Stimulated activated CD8-positive, alpha-beta memory T cell treated with anti-CD3 and anti-CD28 coated beads, Interleukin-4, amount 100 ng/mL, for 4 hours (primary cell): ENCODE results near the gene KCNMA1.
"Not testable (repeated sequence)": the region's sequence is repeated elsewhere in the genome, so short reads cannot be mapped to it uniquely, and the experiment has no call there.

Experiments
- DNase-seq, 2 donors: peaks; one replicate each; pipeline ENCODE4 v3.0.0-alpha.2; 2020; ENCODE audit warnings: low read depth in 2 of 2, low spot score in 1 of 2

The KCNMA1 gene

DNA sequence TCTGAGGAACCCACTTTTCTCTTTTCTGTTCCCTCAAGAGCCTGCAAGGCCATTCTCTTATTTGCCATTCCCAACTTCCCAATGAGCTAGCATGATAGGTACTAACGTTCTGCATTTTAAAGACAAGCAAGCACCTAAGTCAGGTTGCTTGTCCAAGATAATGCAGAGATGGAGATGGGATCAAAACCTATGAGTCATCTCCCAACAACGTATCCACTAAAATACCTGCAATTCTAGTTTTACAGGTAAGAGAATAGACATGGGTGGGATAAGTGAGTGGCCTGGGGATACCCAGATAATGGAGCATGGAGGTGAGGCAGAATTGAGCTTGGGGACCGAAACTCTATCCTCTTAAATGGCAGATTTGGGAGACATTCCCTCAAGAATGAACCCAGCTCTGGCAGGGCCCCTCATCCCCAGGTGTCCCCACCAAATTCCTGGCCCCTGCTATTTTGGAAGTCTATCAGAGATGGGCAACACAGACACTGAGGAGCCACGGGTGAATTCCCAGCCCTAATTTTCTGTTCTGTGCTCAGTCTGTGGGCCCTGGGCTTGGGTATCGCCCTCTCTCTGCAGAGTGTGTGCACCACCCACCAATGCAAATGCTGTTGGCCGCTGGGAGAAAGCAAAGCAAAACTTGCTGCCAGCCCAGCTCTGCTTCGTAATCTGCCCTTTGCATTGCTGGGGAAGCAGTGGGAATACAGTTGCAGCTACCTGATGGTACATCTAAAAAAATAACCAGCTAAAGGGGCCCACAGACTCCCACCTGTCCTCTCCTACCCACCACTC is 98.3 kb downstream of the KCNMA1 start:
- DNase-seq = no peak

DNA sequence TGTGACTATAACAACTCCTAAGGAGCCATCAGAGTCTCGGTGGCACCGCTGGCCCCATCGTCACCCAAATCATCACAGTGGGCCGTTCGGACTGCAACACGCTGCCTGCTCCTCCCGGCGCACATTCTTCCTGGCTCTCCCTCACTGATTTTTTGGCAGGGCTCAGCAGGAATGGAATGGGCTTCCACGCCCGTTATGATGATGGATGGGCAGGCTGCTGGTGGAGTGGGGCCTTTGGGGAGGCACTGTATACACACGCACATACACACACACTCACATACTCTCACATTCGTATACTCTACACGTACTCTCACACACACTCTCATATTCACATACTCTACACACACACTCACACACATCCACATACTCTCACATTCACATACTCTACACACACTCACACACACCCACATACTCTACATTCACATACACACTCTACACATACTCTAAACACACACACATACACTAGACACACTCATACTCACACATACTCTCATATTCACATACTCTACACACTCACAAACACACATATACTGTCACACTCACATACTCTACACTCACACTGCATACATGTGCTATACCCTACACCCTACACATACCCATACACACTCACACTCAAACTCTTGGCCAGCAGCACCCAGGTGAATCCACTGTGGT is 99.8 kb downstream of the KCNMA1 start:
- DNase-seq = no peak

DNA sequence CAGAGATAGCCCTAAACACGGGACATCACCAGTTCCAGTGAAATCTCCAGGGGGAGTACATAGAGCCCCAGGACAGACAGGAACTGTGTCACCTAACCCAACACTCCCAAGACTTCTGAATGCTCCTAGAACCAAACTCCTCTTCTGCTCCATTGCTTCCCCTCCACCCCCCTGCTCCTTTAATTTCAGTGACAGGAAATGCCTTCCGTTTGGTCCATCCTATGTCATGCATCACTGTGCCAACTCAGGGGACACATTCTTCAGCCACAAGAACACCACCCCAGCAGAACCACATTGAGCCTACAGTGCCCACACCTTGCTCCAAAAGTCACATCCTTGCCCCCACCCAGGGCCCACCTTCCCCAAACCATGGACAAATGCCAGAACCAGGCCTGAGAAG is 100.5 kb downstream of the KCNMA1 start:
- DNase-seq = no peak

DNA sequence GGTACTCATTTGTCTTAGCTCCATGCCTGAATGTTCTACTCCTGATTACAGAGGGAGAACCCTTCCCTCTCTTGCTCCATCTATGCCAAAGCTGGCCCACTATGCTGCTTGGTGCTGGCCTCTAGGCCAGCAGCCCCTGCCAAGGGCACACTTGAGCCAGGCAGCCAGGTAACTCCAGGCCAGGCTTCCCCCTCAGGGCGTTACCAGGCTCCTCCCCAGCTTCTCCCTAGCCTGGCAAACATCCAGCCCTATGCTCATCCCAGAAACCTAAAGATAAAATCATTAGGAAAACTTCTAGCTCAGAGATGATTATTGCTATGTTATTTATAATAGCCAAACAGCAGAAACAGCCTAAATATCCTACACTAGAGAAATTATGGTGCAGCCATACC is 103.7 kb downstream of the KCNMA1 start:
- DNase-seq = no peak

DNA sequence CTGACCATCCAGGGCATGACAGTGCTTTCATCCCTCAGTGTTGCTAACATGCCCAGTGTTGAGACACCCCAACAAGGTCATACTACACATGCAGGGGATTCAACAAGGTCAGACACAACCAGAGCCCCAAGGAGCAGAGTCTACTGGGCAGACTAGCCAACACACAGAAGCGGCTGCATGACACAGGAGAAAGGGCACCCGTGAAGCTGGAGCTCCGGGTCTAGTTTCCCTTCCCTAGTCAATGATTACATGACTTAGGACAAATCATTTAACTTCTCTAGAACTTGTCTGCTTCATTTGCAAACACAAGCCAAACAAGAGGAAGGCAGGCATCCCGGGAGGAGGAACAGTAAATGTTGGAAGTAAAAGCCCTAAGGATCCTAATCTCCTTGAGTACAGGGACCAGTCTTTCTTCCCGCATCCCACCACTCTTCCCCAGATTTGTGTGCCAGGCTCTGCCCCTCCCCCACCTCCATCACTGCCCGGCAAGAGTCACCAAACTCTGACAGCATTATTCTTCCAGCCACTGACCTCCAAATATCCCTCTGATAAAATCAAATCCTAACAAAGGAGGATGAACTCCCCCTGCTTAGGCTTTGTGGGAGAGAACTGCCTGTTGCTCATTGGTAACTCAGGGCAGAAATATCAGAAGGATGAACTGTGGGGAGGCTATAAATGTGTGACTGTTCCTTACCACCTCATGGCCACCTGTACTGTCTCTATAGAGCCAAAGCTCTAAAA is 104.3 kb downstream of the KCNMA1 start:
- no peak for DNase-seq

DNA sequence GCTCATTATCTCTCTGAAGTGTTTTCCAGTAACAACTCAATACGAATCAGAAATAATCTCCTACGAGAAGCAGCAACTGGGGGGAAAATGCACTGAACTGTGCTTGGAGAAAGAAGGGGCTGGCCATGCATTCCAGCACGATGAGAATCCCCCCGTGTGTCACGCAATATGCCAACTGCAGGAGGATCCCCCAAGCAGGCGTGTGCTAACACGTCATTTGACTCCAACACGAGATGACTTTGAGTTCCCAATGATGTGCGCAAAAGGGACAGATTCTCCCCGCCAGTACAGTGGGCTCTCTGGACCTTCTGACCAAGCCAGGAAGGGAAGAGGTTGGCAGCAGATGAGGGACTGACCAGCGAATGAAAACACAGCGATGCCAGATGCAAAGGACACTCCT is 105.5 kb downstream of the KCNMA1 start:
- DNase-seq = no peak

DNA sequence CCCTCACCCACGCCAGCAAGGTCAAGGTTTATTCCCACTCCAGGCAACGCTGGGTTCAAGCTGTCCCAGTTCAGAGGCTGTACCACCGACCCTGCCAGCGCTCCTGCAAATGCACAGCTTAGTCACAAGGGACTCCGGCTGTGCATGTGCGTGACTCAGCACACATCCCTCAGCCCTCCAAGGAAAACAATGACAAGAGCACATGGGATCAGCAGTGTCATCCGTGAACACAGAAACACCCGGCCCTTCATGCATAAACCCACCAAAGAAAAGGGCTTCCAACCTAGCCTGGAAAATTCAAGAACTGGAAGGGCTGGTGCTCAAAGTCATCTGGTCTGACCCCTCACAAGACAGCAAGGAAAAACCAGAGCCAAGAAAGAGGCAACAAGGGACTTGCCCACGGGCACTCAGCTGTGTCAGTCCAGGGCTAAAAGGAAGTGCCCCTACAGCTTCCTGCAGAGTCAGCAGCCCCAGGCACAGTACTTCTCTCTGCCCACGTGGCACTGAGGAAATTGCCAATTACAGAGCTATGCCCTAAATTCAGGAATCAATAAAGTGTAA is 106.1 kb downstream of the KCNMA1 start:
- DNase-seq = no peak

DNA sequence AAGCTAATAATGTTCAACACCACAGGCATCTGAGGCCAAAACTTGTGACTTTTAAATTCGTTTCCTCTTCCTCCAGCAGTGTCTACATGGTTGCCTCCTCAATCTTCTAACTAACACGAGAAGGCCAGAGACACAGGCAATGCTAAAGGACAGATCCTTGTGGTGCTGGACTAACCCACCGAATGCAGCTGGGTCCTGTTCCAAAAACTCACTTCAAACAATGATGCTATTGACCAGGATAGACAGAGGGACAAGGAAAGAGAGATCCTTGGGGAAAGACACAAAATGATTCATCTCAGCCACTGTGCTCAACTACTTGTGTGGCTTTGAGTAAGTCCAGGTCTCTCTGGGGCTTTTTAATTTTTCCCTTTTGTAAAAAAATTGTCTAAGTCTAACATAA is 107.6 kb downstream of the KCNMA1 start:
- DNase-seq = no peak

DNA sequence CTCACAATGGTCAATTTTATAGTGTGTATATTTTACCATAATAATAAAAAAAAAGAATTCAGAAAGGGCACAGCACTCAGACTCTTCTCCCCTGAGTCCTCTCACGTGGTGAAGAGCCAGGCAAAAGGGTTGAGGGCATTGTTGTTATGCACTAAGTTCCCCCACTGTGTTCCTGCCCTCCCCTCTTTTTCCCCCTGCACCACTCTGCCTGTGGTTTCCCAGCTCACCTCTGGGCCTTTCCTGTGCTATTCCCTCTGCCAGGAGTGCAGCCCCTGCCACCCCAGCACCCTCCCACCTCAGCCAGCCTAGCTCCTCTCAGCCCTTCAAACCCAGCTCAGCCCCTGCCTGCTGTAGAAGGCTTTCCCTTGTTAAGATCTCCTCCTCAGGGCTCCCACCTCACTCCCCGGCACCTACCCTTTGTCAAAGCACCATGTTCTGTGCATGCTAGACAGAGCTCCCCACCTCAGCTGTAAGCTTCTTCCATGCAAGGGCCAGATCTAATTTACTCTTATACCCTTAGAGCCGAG is 108.5 kb downstream of the KCNMA1 start:
- DNase-seq = no peak

DNA sequence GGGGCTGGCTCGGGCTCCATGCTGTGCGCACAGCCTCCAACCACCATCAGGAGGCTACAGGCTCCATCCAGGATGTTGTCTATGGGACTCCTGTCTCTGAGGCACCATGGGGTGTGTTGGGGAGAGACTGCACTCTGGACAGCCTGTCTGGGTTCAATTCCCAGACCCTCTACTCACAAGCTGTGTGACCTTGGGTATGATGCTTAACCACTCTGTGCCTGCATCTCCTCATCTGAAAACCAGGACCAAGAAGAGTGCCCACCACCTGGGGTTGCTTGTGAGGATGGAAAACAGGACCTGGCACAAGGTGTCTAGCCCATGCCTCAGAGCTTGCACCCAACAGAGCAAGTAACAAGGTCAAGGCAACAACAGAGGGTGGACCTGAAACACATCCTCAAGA is 109.8 kb downstream of the KCNMA1 start:
- DNase-seq = no peak

DNA sequence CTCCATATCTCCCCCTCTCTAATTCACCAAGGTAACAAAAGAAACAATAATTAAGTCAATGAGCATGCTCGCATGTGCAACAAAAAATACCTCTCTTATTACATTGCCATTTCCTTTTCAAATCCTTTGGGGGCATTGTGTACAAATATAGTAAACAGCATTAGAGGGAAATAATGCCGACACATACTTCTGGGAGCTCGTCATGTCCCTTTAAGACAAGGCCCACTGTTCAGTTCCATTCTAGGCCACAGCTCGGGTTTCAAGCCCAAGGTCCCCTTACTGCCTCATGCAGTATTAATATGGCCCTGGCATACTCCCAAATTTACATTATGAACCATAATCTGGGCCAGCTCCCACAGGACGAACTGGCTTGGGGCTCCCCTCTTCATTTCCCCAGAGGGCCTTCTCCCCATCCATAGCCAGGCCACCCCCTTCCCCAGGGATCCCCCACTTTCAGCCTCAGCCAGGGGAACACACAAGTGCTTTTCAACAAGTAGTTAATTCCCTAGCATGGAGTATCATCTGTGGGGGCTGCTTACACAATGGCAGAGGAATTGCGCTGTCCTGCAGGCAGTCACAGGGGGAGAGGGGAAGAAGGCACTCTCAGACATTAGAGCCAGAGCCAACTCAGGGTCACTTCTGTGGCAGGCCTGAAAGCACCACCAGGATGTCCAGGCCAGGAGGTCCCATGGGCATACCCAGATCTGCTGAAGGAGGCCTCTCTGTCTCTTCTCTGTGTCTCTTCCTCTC is 110.6 kb downstream of the KCNMA1 start:
- DNase-seq = no peak

DNA sequence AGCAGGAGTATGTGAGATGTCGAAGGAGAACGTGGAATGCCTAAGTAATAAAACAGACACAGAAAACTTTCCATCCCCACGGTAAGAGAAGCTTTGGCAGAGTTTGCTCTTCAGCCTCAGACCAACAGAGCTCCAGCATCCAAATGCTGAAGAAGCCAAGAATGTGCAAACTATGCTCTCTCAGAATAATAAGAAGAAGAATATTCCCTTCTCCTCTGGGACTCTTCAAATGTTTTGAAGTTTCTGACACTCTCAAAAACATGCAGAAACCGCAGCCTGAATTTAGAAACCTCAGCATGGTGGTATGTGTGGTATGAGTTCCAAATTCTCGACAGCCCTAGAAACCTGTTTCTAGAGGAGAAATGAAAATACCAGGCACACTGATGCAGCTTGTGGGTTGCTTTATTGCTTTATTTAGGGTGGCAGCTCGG is 113.3 kb downstream of the KCNMA1 start:
- no peak for DNase-seq

DNA sequence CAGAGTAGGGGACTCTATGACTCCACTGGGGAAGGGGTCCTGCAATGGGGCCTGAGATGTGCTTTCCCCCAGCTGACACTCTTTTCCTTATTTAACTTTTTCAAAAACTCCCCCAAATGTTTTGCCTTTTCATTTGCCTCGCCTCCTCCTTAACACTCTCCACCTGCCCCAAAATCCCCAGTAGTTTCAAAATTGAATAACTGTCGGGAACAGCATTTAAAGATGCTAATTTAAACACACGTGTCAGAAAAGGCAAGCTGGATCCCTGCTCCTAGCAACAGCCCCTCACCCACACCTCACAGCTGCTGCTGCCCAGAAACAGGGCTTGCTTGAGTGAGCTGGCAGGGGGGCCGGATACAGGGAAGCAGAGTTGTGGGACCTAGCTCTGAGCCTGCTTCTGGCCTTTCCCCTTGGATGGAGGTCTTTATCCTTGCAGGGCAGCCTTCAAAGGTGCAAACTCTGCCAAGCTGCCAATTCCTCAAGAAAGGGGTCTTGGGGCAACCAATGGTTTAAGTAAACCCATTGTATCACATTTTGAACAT is 115.3 kb downstream of the KCNMA1 start:
- no peak for DNase-seq

DNA sequence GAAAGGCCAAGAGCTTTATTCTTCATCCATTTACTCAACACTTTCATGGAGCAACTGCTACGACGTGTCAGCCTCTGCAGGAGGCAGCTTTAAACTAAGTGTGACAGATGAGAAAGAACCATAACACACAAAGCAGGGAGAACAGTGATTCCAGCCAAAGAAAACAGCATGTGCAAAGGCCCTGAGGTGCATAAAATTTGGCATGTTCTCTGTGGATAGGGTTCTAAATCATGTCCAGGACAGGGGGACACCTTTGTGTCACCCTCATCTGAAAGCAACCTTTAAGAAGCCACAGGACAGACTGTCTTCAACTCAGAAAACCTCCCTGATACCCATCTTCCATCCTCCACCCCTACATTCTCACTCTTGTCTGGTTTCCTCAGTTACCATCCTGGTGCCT is 116.6 kb downstream of the KCNMA1 start:
- DNase-seq = no peak

DNA sequence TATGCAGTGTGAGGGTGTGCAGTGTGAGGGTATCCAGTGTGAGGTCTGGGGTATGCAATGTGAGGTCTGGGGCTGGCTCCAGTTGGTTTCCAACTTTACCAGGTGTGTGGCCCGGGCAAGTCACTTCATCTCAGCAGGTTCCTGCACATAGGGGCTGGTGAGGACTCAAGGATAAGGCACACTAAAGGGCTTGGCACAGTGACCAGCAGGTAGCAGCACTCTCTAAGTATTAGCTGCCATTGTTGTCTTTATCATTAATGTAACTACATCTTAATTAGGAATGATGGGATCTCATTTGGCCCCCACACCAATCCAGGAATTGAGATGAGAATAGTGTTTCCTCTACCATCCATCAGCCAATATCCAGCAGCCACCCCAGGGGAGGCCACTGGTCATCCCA is 117.3 kb downstream of the KCNMA1 start:
- DNase-seq = no peak

DNA sequence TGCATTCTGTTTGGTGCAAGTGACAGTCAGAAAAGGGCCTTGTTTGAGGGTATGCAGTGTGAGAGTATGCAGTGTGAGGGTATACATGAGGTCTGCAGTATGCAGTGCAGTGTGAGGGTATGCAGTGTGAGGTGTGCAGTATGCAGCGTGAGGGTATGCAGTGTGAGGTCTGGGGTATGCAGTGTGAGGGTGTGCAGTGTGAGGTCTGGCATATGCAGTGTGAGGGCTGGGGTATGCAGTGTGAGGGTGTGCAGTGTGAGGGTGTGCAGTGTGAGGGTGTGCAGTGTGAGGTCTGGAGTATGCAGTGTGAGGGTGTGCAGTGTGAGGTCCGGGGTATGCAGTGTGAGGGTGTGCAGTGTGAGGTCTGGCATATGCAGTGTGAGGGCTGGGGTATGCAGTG is 117.8 kb downstream of the KCNMA1 start:
- not testable (repeated sequence) for DNase-seq

DNA sequence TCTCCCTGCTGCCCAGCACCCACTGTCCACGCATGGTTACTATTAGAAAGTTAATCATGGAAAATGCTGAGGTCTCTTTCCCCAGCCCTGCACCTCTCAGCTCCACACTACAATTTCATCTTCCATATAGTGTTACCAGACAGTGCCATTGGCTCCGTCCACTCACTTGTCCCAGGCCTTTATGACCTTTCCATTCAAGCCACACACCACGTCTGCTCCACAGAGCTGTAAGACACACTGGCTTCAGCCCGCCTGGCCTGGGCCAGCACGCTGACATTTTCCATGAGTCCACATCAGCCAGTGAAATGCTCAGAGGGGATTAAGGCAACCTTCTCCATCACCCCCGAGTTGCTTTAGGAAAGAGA is 118.7 kb downstream of the KCNMA1 start:
- DNase-seq = no peak

DNA sequence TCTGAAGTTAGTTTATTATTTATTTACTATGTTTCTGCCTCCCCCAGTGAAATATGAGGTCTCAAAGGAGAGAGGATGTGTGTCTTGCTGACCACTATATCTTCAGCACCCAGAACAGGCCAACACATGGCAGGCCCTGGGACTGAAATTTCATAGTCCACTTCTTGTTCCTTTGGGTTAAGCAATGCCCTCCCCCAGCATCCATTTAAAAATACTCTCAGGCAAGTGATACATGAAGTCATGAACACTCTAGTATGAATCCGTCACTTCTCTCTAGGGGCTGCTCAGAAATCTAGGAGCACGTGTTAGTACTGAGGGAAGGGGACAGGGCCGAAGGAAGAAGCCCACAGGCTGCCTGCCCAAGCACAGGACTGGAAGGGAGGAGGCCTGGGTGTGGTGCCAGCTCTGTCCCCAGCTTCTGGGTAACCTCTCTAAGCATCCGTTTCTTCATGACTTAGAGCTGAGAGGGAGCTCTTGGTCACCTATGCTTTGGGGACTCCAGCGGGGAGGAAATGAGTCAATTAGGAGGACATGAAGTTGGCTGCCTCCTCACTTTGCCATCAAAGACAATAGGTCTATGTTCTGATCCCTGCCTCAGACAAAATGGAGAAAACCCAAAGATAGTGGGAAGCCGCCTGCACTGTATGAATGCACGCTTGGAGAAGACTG is 119.2 kb downstream of the KCNMA1 start:
- no peak for DNase-seq

DNA sequence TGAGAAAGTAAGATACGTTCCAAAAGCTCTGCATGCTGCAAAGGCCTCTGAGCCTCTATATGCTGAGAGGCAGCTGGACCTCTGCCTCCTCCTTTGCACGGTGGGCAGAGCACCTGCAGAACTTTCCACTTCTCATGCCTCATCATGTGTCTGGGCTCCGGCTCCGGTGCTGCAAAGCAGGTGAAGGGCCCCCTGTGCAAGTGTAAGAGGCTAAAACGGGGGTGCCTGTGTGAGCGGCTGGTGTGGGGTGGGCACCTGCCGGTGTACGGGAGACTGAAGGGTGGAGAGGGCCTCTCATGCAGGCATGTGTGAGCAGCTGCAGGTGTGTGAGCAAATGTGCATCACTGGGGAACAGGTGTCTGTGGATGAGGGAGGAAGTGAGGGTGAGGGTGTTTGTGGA is 121.0 kb downstream of the KCNMA1 start:
- DNase-seq = no peak

DNA sequence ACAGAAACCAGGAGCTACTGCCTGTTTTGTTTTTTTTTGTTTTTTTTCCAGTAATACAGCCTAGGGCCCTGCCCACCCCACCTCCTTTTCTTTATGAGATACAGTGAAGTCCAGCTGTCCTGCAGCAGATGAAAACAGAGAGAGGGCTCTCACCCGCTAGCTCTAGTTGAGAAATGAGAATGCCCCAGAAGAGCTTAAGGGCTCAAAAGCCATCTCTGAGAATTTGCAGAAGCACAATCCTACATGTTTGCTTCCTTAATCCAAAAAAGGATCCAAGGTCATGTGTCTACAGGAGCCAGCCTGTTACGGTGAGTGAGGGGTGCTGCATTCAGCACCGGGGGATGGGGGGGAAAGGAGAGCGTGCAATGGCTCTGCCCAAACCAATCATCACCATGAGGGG is 122.7 kb downstream of the KCNMA1 start:
- no peak for DNase-seq
